KG1 (cell line): ENCODE results near the gene ARRB1.
"Not testable (repeated sequence)": the region's sequence is repeated elsewhere in the genome, so short reads cannot be mapped to it uniquely, and the experiment has no call there.

Source experiments
- DNase-seq: peaks from one replicate; lab custom pipeline; 2025; lab: John Stamatoyannopoulos, UW

The ARRB1 gene

GRCh38 chr11:75351541-75351790, at the start of gene ARRB1:
ARRB1 (minus strand) TSS chr11:75351661; CDS start chr11:75351607, 54 bp downstream.
- DNase-seq: no peak

- DNase-seq: no peak
These were observed 48.8 kb upstream of the ARRB1 start for GRCh38 chr11:75400146-75400865.

GRCh38 chr11:75399344-75400145, 48.1 kb upstream of the ARRB1 start, which contains the start of gene RPS3:
RPS3 (plus strand) TSS chr11:75399518; CDS start chr11:75399548, 30 bp downstream.
- DNase-seq: peak; percentile 91

- DNase-seq: no peak
These were observed 47.4 kb upstream of the ARRB1 start for GRCh38 chr11:75398906-75399305.

- DNase-seq: no peak
These were observed 42.8 kb upstream of the ARRB1 start for GRCh38 chr11:75394085-75394840.

- DNase-seq: no peak
These were observed 38.5 kb upstream of the ARRB1 start for GRCh38 chr11:75389925-75390324.

GRCh38 chr11:75389276-75389605, 37.8 kb upstream of the ARRB1 start:
- no peak for DNase-seq

GRCh38 chr11:75388386-75389275, 37.2 kb upstream of the ARRB1 start:
- DNase-seq: peak; percentile 90

GRCh38 chr11:75387736-75388294, 36.4 kb upstream of the ARRB1 start:
- no peak for DNase-seq

- DNase-seq: no peak
These were observed 35.6 kb upstream of the ARRB1 start for GRCh38 chr11:75386942-75387630.

GRCh38 chr11:75384438-75385080, 33.1 kb upstream of the ARRB1 start:
- peak; percentile 85 for DNase-seq

GRCh38 chr11:75383246-75383645, 31.8 kb upstream of the ARRB1 start:
- DNase-seq: no peak

GRCh38 chr11:75380716-75381420, 29.4 kb upstream of the ARRB1 start:
- DNase-seq: peak; percentile 35

GRCh38 chr11:75380245-75380644, 28.8 kb upstream of the ARRB1 start:
- no peak for DNase-seq

- not testable (repeated sequence) for DNase-seq
These were observed 27.3 kb upstream of the ARRB1 start for GRCh38 chr11:75378776-75379175.

- no peak for DNase-seq
These were observed 24.7 kb upstream of the ARRB1 start for GRCh38 chr11:75376175-75376574.

- DNase-seq: no peak
These were observed 24.2 kb upstream of the ARRB1 start for GRCh38 chr11:75375626-75376025.

GRCh38 chr11:75374646-75375045, 23.2 kb upstream of the ARRB1 start:
- DNase-seq: no peak

- no peak for DNase-seq
These were observed 21.7 kb upstream of the ARRB1 start for GRCh38 chr11:75373201-75373600.
